Natural killer cell treated with Interleukin-12 subunit alpha and Interleukin-12 subunit beta and Interleukin-15 and Interleukin-18, amount 100 ng/mL, for 72 hours (primary cell): ENCODE data around the gene C9orf72. TPM values are rescaled to one million over a fixed set of nuclear protein-coding genes. Genes with fewer than 3 reads are reported as not detected.
A peak's percentile ranks its signal among the peaks of the same experiment; 100 is the strongest.

Experiments
- ATAC-seq, 2 donors: fragments of 150-1000 bp; cut with Tn5 transposase in 1 of 2; sonication (Bioruptor Pico), chemical (Tn5 transposase) in 1 of 2; 2 replicates each; pipeline ENCODE4 v1.10.0; 2021
- DNase-seq: peaks from one replicate; pipeline ENCODE4 v3.0.0; 2022; ENCODE audit warnings: low spot score
- H3K27ac Mint-ChIP-seq, 2 donors: 1 replicate in 1 of 2; 2 replicates in 1 of 2; pipeline ENCODE4 v1.8.0; 2022; ENCODE audit warnings: mixed read lengths in 2 of 2, mild to moderate bottlenecking in 1 of 2, moderate library complexity in 1 of 2
- H3K27me3 Mint-ChIP-seq, 2 donors: 1 replicate in 1 of 2; 2 replicates in 1 of 2; pipeline ENCODE4 v1.8.0; 2022; ENCODE audit warnings: mixed read lengths in 2 of 2
- H3K36me3 Mint-ChIP-seq: one replicate; pipeline ENCODE4 v1.8.0; 2022; ENCODE audit warnings: mixed read lengths
- H3K4me1 Mint-ChIP-seq, 2 donors: 1 replicate in 1 of 2; 2 replicates in 1 of 2; pipeline ENCODE4 v1.8.0; 2022; ENCODE audit warnings: low read depth in 2 of 2, mixed read lengths in 2 of 2, mild to moderate bottlenecking in 1 of 2
- H3K4me3 Mint-ChIP-seq: one replicate; pipeline ENCODE4 v1.8.0; 2022; ENCODE audit warnings: mixed read lengths
- H3K9me3 Mint-ChIP-seq: 2 replicates; pipeline ENCODE4 v1.8.0; 2022; ENCODE audit warnings: mixed read lengths
- total RNA-seq, 2 donors: library from RNA; stranded (reverse); gene quantifications; one replicate each; pipeline ENCODE4 v1.2.3, GENCODE V29; 2022

C9orf72 gene
- total RNA-seq, 2 donors from 2014 or later = 4.0 to 6.1 TPM

DNA sequence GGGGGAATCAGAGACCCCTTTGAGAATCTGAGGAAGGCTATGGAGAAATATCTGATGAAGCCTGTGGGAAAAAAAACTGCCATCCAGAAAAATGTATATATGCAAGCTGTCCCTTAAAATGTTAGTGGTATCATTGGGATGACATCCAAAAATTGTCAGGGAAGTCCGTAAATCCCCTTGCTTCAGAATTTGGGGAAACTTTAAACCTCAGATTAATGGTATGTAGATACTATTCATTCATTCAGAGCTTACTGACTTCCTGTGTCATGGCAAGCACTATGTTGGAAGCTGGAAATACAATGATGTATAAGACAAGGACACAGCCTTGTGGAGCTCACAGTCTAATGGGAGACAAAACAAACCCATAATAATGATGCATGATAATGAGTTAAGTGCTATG, 32.8 kb downstream of the C9orf72 start:
- no peaks in the 10 kb centered on the region for H3K36me3 Mint-ChIP-seq

DNA sequence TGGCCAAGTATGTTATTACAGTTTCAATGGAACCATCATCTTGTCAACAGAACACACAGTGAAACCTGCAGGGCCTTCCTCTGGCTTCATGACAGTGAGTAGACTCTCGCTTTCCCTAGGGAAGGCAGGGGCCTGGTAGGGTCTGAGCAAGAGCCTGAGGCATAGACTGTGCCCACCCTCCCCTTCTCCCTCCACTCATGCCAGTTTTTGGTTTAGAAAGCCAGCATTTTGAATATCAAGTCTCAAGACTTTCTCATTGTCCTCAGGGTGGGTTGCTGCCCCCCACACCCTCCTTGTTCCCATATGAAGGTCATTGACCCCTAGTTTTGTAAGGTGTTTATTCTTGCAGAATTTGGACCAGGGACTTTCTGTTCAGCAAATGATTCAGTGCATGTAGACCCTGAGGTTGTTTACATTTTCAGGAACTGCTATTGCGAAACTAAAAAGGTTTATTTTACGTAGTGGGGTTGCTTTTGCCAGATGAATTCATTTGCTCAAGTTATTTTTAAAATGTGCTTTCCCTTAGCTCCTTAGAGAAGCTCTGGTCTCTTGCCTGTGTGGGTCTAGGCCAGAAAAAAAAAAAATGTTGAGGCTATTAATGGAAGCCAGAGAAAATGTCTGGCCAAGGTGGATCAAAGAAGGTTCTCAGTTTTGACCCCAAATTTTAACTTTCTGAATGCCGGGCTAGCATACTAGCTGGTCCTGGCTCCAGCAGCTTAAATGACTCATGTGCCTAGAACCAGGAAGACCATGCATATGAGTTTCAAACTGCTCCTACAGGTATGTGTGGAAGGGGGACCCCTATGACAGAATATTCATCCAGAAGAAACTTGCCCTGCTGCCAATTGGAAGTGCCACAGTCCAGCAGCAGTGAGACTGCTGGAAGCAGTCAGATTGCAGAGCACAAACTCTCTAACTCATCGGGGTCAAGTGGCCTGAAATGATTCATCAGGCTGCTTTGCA, 33.5 kb downstream of the C9orf72 start:
- Mint-ChIP-seq H3K9me3 (no peaks in the 10 kb centered on the region), H3K27ac (no peak overlapping the region), H3K4me1 (no peaks in the 10 kb centered on the region), H3K36me3 (no peaks in the 10 kb centered on the region), H3K4me3 (no peak overlapping the region), H3K27me3 (no peaks in the 10 kb centered on the region)
- ATAC-seq (no peak), DNase-seq (no peak)

More for the DNA sequence above, 32.8 kb downstream of the C9orf72 start:
- H3K27me3 Mint-ChIP-seq = no peaks in the 10 kb centered on the region
- H3K4me1 Mint-ChIP-seq = no peaks in the 10 kb centered on the region
- no peak overlapping the region for H3K4me3 Mint-ChIP-seq
- H3K27ac Mint-ChIP-seq = no peak overlapping the region
- ATAC-seq (no peak), DNase-seq (no peak)
- H3K9me3 Mint-ChIP-seq = no peaks in the 10 kb centered on the region

- Mint-ChIP-seq H3K27me3 (no peaks in the 10 kb centered on the region), H3K4me3 (no peak overlapping the region), H3K9me3 (no peaks in the 10 kb centered on the region), H3K4me1 (no peaks in the 10 kb centered on the region), H3K36me3 (no peaks in the 10 kb centered on the region), H3K27ac (no peak overlapping the region)
- ATAC-seq (no peak), DNase-seq (no peak)
These were observed 34.6 kb downstream of the C9orf72 start for GRCh38 chr9:27538647-27539046.

- ATAC-seq (no peak), DNase-seq (no peak)
- Mint-ChIP-seq H3K4me3 (no peak overlapping the region), H3K36me3 (no peaks in the 10 kb centered on the region), H3K9me3 (no peaks in the 10 kb centered on the region), H3K27me3 (peaks cover 0 to 3% of the 10 kb centered on the region in 2 donors), H3K4me1 (no peaks in the 10 kb centered on the region), H3K27ac (no peak overlapping the region)
These were observed 35.5 kb downstream of the C9orf72 start for GRCh38 chr9:27537756-27538155.

- peaks cover 0 to 5% of the 10 kb centered on the region in 2 donors for H3K27me3 Mint-ChIP-seq
- ATAC-seq = no peak
- H3K4me1 Mint-ChIP-seq = no peaks in the 10 kb centered on the region
- no peak for DNase-seq
- H3K36me3 Mint-ChIP-seq = no peaks in the 10 kb centered on the region
- no peak overlapping the region for H3K27ac Mint-ChIP-seq
- H3K4me3 Mint-ChIP-seq = no peak overlapping the region
- H3K9me3 Mint-ChIP-seq = no peaks in the 10 kb centered on the region
These were observed 36.2 kb downstream of the C9orf72 start for GRCh38 chr9:27537027-27537435.

- H3K9me3 Mint-ChIP-seq = no peaks in the 10 kb centered on the region
- peaks cover 0 to 5% of the 10 kb centered on the region in 2 donors for H3K27me3 Mint-ChIP-seq
- no peaks in the 10 kb centered on the region for H3K36me3 Mint-ChIP-seq
- no peak overlapping the region for H3K27ac Mint-ChIP-seq
- ATAC-seq (no peak), DNase-seq (no peak)
- no peaks in the 10 kb centered on the region for H3K4me1 Mint-ChIP-seq
- H3K4me3 Mint-ChIP-seq = no peak overlapping the region
These were observed 37.1 kb downstream of the C9orf72 start for GRCh38 chr9:27536168-27536567.

- ATAC-seq (peak in 1 of 2 donors; percentile 46), DNase-seq (no peak)
- peaks cover 0 to 5% of the 10 kb centered on the region in 2 donors for H3K27me3 Mint-ChIP-seq
- no peaks in the 10 kb centered on the region for H3K9me3 Mint-ChIP-seq
- H3K27ac Mint-ChIP-seq = no peak overlapping the region
- no peak overlapping the region for H3K4me3 Mint-ChIP-seq
- H3K4me1 Mint-ChIP-seq = no peaks in the 10 kb centered on the region
- no peaks in the 10 kb centered on the region for H3K36me3 Mint-ChIP-seq
These were observed 37.6 kb downstream of the C9orf72 start for GRCh38 chr9:27535701-27536118.

DNA sequence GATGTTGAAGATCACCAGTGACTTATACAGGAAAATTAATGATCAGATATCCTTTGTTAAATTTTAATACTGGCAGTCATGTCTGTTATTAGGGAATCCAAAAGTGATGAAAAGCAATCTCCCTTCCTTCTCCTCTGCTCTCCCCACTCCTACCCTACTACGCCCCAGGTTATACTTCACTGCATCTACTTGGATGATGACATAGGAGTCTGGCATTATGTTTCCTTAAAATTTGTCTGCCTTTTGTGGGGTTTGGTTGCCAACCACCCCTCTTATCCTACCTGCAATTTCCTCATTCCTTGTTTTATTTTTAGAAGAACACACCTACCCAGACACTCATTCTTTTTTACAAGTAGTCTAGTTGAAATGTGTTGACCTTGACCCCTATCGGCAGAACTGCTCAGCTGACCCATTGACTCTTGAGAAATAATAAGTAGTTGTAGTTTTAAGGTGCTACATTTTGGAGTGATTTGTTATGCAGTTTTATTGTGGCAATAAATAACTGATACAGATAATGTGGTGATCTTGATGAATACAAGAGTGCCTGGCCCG, 38.5 kb downstream of the C9orf72 start:
- H3K27ac Mint-ChIP-seq = no peak overlapping the region
- H3K9me3 Mint-ChIP-seq = no peaks in the 10 kb centered on the region
- DNase-seq = no peak
- peaks cover 0 to 1% of the 10 kb centered on the region in 2 donors for H3K4me1 Mint-ChIP-seq
- ATAC-seq = no peak
- peaks cover 0 to 6% of the 10 kb centered on the region in 2 donors for H3K27me3 Mint-ChIP-seq
- H3K36me3 Mint-ChIP-seq = no peaks in the 10 kb centered on the region
- H3K4me3 Mint-ChIP-seq = no peak overlapping the region

GRCh38 chr9:27534131-27534530, 39.1 kb downstream of the C9orf72 start:
- H3K4me1 Mint-ChIP-seq = peaks cover 0 to 3% of the 10 kb centered on the region in 2 donors
- H3K27me3 Mint-ChIP-seq = peaks cover 0 to 8% of the 10 kb centered on the region in 2 donors
- no peaks in the 10 kb centered on the region for H3K9me3 Mint-ChIP-seq
- ATAC-seq = no peak
- no peak overlapping the region for H3K4me3 Mint-ChIP-seq
- no peak overlapping the region for H3K27ac Mint-ChIP-seq
- no peak for DNase-seq
- H3K36me3 Mint-ChIP-seq = no peaks in the 10 kb centered on the region

- Mint-ChIP-seq H3K4me1 (peaks cover 0 to 3% of the 10 kb centered on the region in 2 donors), H3K27ac (no peak overlapping the region), H3K36me3 (no peaks in the 10 kb centered on the region), H3K27me3 (peaks cover 0 to 8% of the 10 kb centered on the region in 2 donors), H3K4me3 (no peak overlapping the region), H3K9me3 (no peaks in the 10 kb centered on the region)
- DNase-seq (no peak), ATAC-seq (no peak)
These were observed 40.0 kb downstream of the C9orf72 start for GRCh38 chr9:27533311-27533710.

GRCh38 chr9:27532046-27532445, 41.2 kb downstream of the C9orf72 start:
- no peak overlapping the region for H3K4me3 Mint-ChIP-seq
- H3K36me3 Mint-ChIP-seq = no peaks in the 10 kb centered on the region
- ATAC-seq = no peak
- H3K27ac Mint-ChIP-seq = no peak overlapping the region
- no peaks in the 10 kb centered on the region for H3K9me3 Mint-ChIP-seq
- peaks cover 4 to 9% of the 10 kb centered on the region in 2 donors for H3K27me3 Mint-ChIP-seq
- peaks cover 0 to 6% of the 10 kb centered on the region in 2 donors for H3K4me1 Mint-ChIP-seq
- DNase-seq = no peak

DNA sequence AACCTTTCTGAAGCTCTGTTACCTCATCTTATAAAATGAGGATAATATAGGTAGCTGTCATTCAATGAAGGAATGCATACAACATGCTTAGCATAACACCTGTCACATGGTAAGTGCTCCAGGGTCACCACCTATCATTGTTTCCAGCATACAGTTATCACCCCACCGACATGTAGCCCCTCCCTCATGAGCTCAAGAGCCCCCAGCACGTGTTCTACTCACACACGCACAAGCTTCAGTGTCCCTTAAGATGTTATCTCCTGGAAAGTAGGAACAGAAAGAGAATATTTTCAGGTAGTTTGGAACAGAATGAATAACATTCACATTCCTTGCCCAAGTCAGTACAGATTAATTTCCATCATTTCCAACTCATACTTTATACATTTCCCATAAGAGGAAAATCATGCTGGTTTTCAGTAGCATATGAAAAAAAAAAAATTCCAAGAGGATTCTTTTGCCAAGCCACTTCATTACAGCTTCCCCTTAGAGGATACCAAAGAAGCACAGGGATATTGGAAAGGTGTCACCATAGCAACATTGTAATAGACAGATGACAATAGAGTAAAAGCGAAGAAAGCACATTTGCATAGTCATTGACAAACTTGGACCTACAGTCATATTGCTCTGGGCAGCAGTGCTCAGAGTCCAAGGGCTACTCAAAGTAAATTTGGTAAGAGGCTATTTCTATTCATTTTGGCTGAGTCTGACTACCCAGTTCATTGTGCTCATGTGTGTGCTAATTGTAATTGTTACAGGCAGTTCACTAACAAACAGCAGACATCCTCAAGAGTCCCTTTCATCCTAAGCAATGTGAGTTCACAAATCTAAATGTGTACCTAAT, 42.1 kb downstream of the C9orf72 start:
- Mint-ChIP-seq H3K27ac (no peak overlapping the region), H3K4me3 (no peak overlapping the region), H3K9me3 (no peaks in the 10 kb centered on the region), H3K27me3 (peaks cover 13 to 16% of the 10 kb centered on the region in 2 donors), H3K4me1 (peaks cover 0 to 6% of the 10 kb centered on the region in 2 donors), H3K36me3 (no peaks in the 10 kb centered on the region)
- ATAC-seq = no peak
- DNase-seq = no peak

DNA sequence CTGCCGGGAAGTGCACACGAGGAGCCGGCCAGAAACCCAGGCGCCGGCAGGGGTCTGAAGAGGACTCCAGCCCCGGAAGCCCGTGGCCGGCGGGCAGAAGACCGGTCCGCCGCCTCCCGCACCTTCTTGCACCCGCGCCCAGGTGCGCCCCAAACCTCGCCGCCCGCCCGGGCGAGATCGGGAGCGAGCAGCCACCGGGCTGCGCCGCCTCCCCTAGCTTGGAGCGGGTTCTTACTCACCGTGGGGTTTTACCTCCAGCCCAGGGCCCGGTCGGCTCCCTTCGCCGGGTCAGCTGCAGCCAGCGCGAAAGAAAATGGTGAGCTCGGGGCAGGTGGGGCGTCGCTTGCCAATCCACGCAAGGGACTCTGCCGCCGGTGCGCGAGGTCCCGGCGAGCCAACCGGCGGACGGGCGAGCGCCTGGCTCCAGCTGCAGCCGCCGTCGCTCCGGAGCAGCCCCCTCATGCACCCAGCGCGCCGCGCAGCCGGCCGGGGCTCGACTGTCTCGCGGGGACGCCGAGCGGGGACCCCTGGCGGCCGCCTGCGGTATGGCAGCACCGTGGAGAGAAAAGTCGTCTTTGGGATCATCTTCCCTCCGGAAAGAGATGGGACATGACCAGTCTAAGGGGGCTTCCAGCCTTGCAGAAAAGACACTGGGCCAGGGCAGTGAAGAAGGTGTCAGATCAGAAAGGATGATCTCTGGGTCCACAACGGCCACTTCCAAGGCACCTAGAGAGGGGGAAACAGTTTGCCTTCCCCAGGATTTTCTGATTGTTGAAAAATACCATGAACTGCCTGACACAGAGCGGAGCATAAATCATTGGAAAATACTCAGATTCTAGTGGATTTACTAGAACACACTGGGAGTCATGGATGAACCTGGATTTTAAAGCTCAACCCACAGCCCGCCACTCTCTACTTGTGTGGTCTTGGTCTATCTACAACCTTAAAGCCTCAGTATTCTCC, 43.7 kb downstream of the C9orf72 start, which contains the start of gene MOB3B:
TSS of gene MOB3B (minus strand) at position 499 of the 963 bp plus-strand sequence. CDS start 74,264 bp downstream, outside the sequence.
- H3K27me3 Mint-ChIP-seq = peaks cover 24 to 25% of the 10 kb centered on the region in 2 donors
- H3K27ac Mint-ChIP-seq = peak within 1 kb of the TSS in 1 of 2 donors; percentile 48
- H3K4me3 Mint-ChIP-seq = peak within 1 kb of the TSS; percentile 79
- peak; percentile 88 to 92 for ATAC-seq
- no peaks in the 10 kb centered on the region for H3K9me3 Mint-ChIP-seq
- peak; percentile 84 for DNase-seq
- peaks cover 0 to 6% of the 10 kb centered on the region in 2 donors for H3K4me1 Mint-ChIP-seq
- no peaks in the 10 kb centered on the region for H3K36me3 Mint-ChIP-seq
